ENCODE results near the gene FLII. TPM values are rescaled to one million over a fixed set of nuclear protein-coding genes. Genes with fewer than 3 reads are reported as not detected.

Gene FLII
- total and polyA plus RNA-seq, 2 of the 13 experiments (the other 11 are each of a cell fraction or from before 2014, with no cell fraction given): 130 to 303 TPM

DNA sequence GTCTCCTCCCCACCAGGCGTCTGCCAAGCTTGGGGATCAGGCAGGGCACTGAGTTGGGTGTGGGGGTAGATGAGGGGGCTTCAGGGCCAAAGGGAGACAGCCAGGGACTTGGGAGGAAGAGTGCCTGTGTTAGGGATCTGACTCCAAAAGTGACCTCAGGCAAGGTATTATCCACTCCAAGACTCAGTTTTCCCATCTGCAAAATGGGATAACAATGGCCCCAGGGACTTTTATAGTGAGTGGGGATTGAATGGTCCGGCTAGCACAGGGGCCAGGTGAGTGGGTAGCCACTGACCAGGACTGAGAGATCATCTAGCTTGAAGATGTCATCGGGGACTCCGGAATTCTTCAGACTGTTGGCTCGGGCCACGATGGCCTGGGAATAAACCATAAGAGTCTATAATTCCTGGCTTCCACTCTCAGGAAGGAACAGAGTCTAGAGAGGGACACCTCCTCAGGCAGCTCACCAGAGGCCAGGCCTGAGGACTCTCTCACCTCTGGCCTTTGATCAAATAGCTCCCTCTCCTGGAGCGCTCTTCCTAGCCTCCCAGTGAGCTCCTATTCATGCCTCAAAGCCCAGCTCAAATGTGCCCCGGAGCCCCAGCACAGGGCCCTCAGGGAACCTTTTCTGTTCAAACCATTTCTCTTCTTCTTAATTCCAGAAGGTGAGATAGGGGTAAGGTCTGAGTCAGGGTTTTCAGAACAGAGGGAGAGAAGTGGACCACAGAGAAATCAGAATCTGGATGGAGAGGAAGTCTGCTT is 3.5 kb downstream of the FLII start (continued):
- no peak for TF ChIP-seq SKIL (CRISPR knock-in tag; IDR thresholded peaks at IDR 0.05; ENCODE audit: borderline replicate concordance)
- no peak for TF ChIP-seq MIER2 (CRISPR knock-in tag; IDR thresholded peaks at IDR 0.05)
- TF ChIP-seq, protein P1, sequence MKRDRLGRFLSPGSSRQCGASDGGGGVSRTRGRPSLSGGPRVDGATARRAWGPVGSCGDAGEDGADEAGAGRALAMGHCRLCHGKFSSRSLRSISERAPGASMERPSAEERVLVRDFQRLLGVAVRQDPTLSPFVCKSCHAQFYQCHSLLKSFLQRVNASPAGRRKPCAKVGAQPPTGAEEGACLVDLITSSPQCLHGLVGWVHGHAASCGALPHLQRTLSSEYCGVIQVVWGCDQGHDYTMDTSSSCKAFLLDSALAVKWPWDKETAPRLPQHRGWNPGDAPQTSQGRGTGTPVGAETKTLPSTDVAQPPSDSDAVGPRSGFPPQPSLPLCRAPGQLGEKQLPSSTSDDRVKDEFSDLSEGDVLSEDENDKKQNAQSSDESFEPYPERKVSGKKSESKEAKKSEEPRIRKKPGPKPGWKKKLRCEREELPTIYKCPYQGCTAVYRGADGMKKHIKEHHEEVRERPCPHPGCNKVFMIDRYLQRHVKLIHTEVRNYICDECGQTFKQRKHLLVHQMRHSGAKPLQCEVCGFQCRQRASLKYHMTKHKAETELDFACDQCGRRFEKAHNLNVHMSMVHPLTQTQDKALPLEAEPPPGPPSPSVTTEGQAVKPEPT (CRISPR knock-in tag; IDR thresholded peaks at IDR 0.05; ENCODE audit: low read depth): no peak
- TF ChIP-seq NFKB2 (CRISPR knock-in tag; IDR thresholded peaks at IDR 0.05; ENCODE audit: borderline replicate concordance): no peak
- no peak for TF ChIP-seq ZMYM3 (CRISPR knock-in tag; IDR thresholded peaks at IDR 0.05)
- no peak for TF ChIP-seq SNRNP70 (IDR thresholded peaks at IDR 0.05; ENCODE audit: low read depth, low read length)
- peak; percentile 80 for TF ChIP-seq ZNF629 (CRISPR knock-in tag; conservative IDR thresholded peaks at IDR 0.05)
- no peak for TF ChIP-seq FOSL1 (CRISPR knock-in tag; IDR thresholded peaks at IDR 0.05; ENCODE audit: borderline replicate concordance)
- TF ChIP-seq SMC3 (IDR thresholded peaks at IDR 0.05; ENCODE audit: low read length): peak; percentile 4; the same call in 1 of the 2 replicates
- TF ChIP-seq, protein P2, sequence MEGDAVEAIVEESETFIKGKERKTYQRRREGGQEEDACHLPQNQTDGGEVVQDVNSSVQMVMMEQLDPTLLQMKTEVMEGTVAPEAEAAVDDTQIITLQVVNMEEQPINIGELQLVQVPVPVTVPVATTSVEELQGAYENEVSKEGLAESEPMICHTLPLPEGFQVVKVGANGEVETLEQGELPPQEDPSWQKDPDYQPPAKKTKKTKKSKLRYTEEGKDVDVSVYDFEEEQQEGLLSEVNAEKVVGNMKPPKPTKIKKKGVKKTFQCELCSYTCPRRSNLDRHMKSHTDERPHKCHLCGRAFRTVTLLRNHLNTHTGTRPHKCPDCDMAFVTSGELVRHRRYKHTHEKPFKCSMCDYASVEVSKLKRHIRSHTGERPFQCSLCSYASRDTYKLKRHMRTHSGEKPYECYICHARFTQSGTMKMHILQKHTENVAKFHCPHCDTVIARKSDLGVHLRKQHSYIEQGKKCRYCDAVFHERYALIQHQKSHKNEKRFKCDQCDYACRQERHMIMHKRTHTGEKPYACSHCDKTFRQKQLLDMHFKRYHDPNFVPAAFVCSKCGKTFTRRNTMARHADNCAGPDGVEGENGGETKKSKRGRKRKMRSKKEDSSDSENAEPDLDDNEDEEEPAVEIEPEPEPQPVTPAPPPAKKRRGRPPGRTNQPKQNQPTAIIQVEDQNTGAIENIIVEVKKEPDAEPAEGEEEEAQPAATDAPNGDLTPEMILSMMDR (CRISPR knock-in tag; IDR thresholded peaks at IDR 0.05): peak; percentile 40
- no peak for TF ChIP-seq ZMYM2 (CRISPR knock-in tag; IDR thresholded peaks at IDR 0.05)
- TF ChIP-seq MATR3 (CRISPR knock-in tag; IDR thresholded peaks at IDR 0.05): no peak
- TF ChIP-seq CAMTA2 (CRISPR knock-in tag; IDR thresholded peaks at IDR 0.05; ENCODE audit: borderline replicate concordance): no peak
- TF ChIP-seq PAWR (CRISPR knock-in tag; IDR thresholded peaks at IDR 0.05; ENCODE audit: borderline replicate concordance): no peak
- TF ChIP-seq ZFP91 (CRISPR knock-in tag; IDR thresholded peaks at IDR 0.05; ENCODE audit: borderline replicate concordance): no peak
- no peak for TF ChIP-seq GABPA (IDR thresholded peaks at IDR 0.05; ENCODE audit: low read depth, low read length)
- no peak for TF ChIP-seq GABPA (CRISPR knock-in tag; IDR thresholded peaks at IDR 0.05; ENCODE audit: low read depth)
- TF ChIP-seq SALL2 (CRISPR knock-in tag; IDR thresholded peaks at IDR 0.05): no peak
- no peak for TF ChIP-seq POLR2AphosphoS5 (IDR thresholded peaks at IDR 0.05; ENCODE audit: low read depth, low read length)
- no peak for TF ChIP-seq PHF20 (CRISPR knock-in tag; IDR thresholded peaks at IDR 0.05)
- TF ChIP-seq, protein P3, sequence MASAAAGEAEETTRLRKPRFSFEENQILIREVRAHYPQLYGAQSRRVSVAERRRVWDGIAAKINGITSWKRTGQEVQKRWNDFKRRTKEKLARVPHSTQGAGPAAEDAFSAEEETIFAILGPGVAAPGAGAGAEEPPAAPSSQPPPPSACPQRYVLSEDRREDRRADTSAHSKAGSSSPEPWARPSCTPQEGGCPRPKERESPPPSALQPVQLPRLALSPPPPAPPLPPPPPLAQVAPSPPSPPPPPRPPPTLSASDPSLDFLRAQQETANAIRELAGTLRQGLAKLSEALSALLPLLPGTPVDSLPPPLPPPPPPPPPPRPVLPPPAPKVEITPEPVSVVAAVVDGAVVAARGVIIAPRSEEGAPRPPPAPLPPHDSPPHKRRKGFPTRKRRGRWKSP (CRISPR knock-in tag; IDR thresholded peaks at IDR 0.05): no peak
- peak; percentile 25; the same call in 1 of the 2 replicates for TF ChIP-seq STAG1 (CRISPR knock-in tag; IDR thresholded peaks at IDR 0.05)

Data from HepG2 (cell line).